GM18505 (cell line): Measurements from ENCODE around the gene LONRF2.

ENCODE experiments used
- ATAC-seq: cut with Tn5 transposase; IDR thresholded peaks from one replicate; pipeline ENCODE4 v1.9.1; 2021; ENCODE audit not compliant: unreplicated experiment
- POLR2A ChIP-seq: IDR thresholded peaks from 4 replicates; pipeline ENCODE4 v1.6.1; 2011; ENCODE audit warnings: borderline replicate concordance; ENCODE audit not compliant: insufficient read depth, insufficient read length; ENCODE audit errors: extremely low read depth

Gene LONRF2

GRCh38 chr2:100224988-100225710 lies 97.2 kb downstream of the LONRF2 start:
- ATAC-seq: no peak
- TF ChIP-seq POLR2A: no peak

- ATAC-seq: no peak
- TF ChIP-seq POLR2A: no peak
Measured at GRCh38 chr2:100223502-100223901, 98.8 kb downstream of the LONRF2 start.
